Adrenal gland (tissue), 12 donors: ENCODE measurements around the gene UFD1. TPM values are rescaled to one million over a fixed set of nuclear protein-coding genes. Genes with fewer than 3 reads are reported as not detected.

Experiments used
- DNase-seq, 7 donors: peaks; one replicate each; pipeline ENCODE4 v3.0.0-alpha.2; 2019 to 2020
- H3K27ac ChIP-seq, 5 donors: fragments of 200-600 bp; sonication (generic) in 4 of 5; 1 replicate in 3 of 5; 2 replicates in 2 of 5; pipeline versions ENCODE4 v1.5.1 to v1.8.0; 2016 to 2020; ENCODE audit warnings: mild to moderate bottlenecking in 1 of 5
- H3K27me3 ChIP-seq: fragments of 200-600 bp; 2 replicates; pipeline ENCODE4 v1.8.0; 2021
- H3K36me3 ChIP-seq, 2 donors: fragments of 200-600 bp; replicated peaks in 1 of 2; 1 replicate in 1 of 2; 2 replicates in 1 of 2; pipeline versions ENCODE4 v1.5.1 to v1.8.0; 2018 to 2022
- H3K4me1 ChIP-seq, 2 donors: fragments of 200-600 bp; replicated peaks in 1 of 2; 1 replicate in 1 of 2; 2 replicates in 1 of 2; pipeline versions ENCODE4 v1.5.1 to v1.8.0; 2018 to 2021
- H3K4me3 ChIP-seq, 4 donors: fragments of 200-600 bp; sonication (generic) in 3 of 4; one replicate each; pipeline ENCODE4 v1.5.1; 2016 to 2018
- H3K9me3 ChIP-seq, 3 donors: fragments of 200-600 bp; sonication (generic) in 1 of 3; replicated peaks in 1 of 3; 1 replicate in 2 of 3; 2 replicates in 1 of 3; pipeline versions ENCODE4 v1.5.1 to v1.8.0; 2016 to 2021
- POLR2A ChIP-seq, 2 donors: fragments of 450-650 bp; IDR thresholded peaks; one replicate each; pipeline ENCODE4 v1.6.1; 2017; ENCODE audit warnings: antibody characterized with exemption in 2 of 2, mild to moderate bottlenecking in 2 of 2, moderate library complexity in 1 of 2
- WGBS, 4 donors: extraction: QIAGEN DNeasy Blood & Tissue Kit in 2 of 4; methylation state at CpG; one replicate each; pipeline versions ENCODE4 v1.1.5 to v1.1.7; 2013 to 2017; 5-methylcytosine and 5-hydroxymethylcytosine counted together
- intact Hi-C, 2 donors: fragments of 100-400 bp; cut with DNase I; formaldehyde crosslinking; loops; one replicate each; pipeline versions ENCODE4 v1.14.1 to v1.15.0; 2022 to 2023
- polyA plus RNA-seq, 3 donors: library from polyadenylated mRNA; stranded (reverse); fragments of 200-250 nt in 2 of 3; fragments of 350-450 nt in 1 of 3; fragmentation: Illumina TruSeq in 1 of 3; extraction: RNeasy Lipid Tissue Mini Kit (QIAGEN cat#74804) in 1 of 3; gene quantifications; one replicate each; pipeline ENCODE4 v1.2.3, GENCODE V29; 2013 to 2014
- total RNA-seq, 9 donors: library from RNA; depleted of rRNA in 4 of 9; stranded (reverse); fragments of >200 nt in 4 of 9; fragments of 120-200 nt in 1 of 9; fragmentation: NEBNext Ultra II Directional in 1 of 9; extraction: Animal tissue kit (Norgen Biotek cat#: 25700) in 1 of 9; gene quantifications; one replicate each; pipeline versions ENCODE4 v1.1.0 to v1.2.4, GENCODE V29; 2013 to 2023
- TF ChIP-seq, protein P1 (sequence below), 6 experiments: fragments of 450-650 bp in 4 of 6; fragments of 200-600 bp in 2 of 6; sonication (generic) in 1 of 6; IDR thresholded peaks; 1 replicate in 5 of 6; 2 replicates in 1 of 6; pipeline versions ENCODE4 v1.5.1 to v1.8.0; 2016 to 2021; ENCODE audit warnings: antibody characterized with exemption in 6 of 6, mild to moderate bottlenecking in 2 of 6, moderate library complexity in 1 of 6
- donor health status: healthy with polysubstance abuse.
- donor health status: Bipolar disorder and iron deficiency.
- donor health status: DM: yes; HTN: yes; CAD: no.
- donor health status: DM: no; HTN: no; CAD: no.
- donor health status: DM: no; HTN: no; CAD: no.
- donor health status: DM: yes; HTN: yes; CAD: no.

The UFD1 gene
- total and polyA plus RNA-seq, 12 donors = 20.1 to 128 (median 45.6) TPM

DNA sequence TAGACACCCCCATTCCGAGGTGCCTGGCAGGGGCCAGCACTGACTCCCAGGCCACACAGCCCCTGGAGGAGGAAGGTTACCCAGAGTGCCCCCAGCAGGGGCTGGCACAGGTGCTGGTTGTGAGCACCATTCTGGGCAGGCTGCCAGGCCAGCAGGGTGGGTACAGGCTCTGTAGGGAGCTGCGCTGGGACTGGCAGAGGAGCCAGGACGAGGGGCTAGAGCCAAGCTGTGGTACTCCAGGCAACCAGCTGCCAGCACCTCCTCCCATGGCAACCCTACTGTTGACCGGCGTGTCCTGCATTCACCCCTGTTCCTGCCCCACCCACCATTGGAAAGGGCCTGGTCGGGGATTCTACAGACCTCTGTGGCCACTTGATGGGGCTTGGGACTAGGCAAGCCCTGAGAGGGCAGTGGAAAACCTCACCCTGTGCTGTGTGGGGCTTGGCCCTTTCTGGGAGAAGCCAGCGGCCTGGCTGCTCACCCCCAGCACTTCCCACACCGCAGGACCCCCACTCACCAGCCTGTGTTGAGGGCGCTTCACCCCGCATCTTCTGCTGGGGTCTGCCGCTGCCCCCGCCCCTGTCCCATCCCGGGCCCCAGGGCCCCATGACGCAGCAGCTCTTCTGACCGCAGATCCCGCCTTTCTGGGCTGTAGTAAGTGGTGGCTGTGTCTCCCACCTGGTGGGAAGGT lies 43.3 kb upstream of the UFD1 start:
- intact Hi-C loops = no loop called here
- Histone ChIP-seq H3K36me3 (no peaks in the 10 kb centered on the region), H3K27ac (no peak overlapping the region), H3K27me3 (peaks cover 37% of the 10 kb centered on the region), H3K4me1 (no peaks in the 10 kb centered on the region), H3K9me3 (no peaks in the 10 kb centered on the region), H3K4me3 (no peak overlapping the region)
- TF ChIP-seq POLR2A (IDR thresholded peaks at IDR 0.05) = no peak
- TF ChIP-seq, protein P1, sequence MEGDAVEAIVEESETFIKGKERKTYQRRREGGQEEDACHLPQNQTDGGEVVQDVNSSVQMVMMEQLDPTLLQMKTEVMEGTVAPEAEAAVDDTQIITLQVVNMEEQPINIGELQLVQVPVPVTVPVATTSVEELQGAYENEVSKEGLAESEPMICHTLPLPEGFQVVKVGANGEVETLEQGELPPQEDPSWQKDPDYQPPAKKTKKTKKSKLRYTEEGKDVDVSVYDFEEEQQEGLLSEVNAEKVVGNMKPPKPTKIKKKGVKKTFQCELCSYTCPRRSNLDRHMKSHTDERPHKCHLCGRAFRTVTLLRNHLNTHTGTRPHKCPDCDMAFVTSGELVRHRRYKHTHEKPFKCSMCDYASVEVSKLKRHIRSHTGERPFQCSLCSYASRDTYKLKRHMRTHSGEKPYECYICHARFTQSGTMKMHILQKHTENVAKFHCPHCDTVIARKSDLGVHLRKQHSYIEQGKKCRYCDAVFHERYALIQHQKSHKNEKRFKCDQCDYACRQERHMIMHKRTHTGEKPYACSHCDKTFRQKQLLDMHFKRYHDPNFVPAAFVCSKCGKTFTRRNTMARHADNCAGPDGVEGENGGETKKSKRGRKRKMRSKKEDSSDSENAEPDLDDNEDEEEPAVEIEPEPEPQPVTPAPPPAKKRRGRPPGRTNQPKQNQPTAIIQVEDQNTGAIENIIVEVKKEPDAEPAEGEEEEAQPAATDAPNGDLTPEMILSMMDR (IDR thresholded peaks at IDR 0.05) = no peak
- 69 to 81% (median 73%) methylated on average over 8 to 16 of the region's 16 CpGs for WGBS, 4 donors
- DNase-seq = no peak

- peaks cover 37% of the 10 kb centered on the region for H3K27me3 ChIP-seq
- no peaks in the 10 kb centered on the region for H3K4me1 ChIP-seq
- DNase-seq = no peak
- TF ChIP-seq POLR2A (IDR thresholded peaks at IDR 0.05) = no peak
- TF ChIP-seq, protein P1 (IDR thresholded peaks at IDR 0.05) = no peak
- H3K4me3 ChIP-seq = no peak overlapping the region
- intact Hi-C loops = no loop called here
- H3K27ac ChIP-seq = no peak overlapping the region
- WGBS, 4 donors = 93 to 97% (median 95%) methylated on average over 7 to 10 of the region's 10 CpGs
- no peaks in the 10 kb centered on the region for H3K9me3 ChIP-seq
- no peaks in the 10 kb centered on the region for H3K36me3 ChIP-seq
These were observed 41.7 kb upstream of the UFD1 start for GRCh38 chr22:19520566-19521305.

DNA sequence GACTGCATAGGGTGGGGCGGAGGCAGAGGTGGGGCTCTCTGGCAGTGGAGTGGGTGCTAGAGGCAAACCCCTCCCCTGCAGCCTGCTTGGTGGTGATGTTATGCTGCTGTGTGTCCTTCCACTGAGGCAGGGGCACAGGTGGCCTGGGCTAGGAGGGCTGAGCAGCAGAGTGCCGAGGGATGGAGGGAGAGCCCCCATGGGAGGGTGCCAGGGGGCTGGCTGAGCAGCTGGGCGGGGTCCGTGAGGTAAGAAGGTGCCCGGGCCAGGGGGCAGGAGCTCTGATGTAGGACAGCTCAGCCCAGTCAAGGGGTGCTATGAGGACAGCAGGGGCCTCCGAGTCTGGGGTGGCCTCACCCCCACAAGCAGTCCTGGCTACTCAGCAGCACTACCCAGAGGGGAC lies 41.0 kb upstream of the UFD1 start:
- H3K27ac ChIP-seq = no peak overlapping the region

More for the DNA sequence above, 41.0 kb upstream of the UFD1 start:
- DNase-seq = no peak
- no peaks in the 10 kb centered on the region for H3K4me1 ChIP-seq
- no peaks in the 10 kb centered on the region for H3K9me3 ChIP-seq
- H3K4me3 ChIP-seq = no peak overlapping the region
- 91 to 97% (median 92%) methylated on average over 6 of the region's 6 CpGs; no CpG with 5 or more reads in 1 of the 4 donors for WGBS, 4 donors
- no peaks in the 10 kb centered on the region for H3K36me3 ChIP-seq
- intact Hi-C loops = no loop called here
- no peak for TF ChIP-seq POLR2A (IDR thresholded peaks at IDR 0.05)
- TF ChIP-seq, protein P1 (IDR thresholded peaks at IDR 0.05) = no peak
- peaks cover 30% of the 10 kb centered on the region for H3K27me3 ChIP-seq
